ENCODE results near the gene S100A10. TPM values are rescaled to one million over a fixed set of nuclear protein-coding genes. Genes with fewer than 3 reads are reported as not detected.

S100A10 gene
- total RNA-seq: 455 and 612 TPM in 2 replicates

DNA sequence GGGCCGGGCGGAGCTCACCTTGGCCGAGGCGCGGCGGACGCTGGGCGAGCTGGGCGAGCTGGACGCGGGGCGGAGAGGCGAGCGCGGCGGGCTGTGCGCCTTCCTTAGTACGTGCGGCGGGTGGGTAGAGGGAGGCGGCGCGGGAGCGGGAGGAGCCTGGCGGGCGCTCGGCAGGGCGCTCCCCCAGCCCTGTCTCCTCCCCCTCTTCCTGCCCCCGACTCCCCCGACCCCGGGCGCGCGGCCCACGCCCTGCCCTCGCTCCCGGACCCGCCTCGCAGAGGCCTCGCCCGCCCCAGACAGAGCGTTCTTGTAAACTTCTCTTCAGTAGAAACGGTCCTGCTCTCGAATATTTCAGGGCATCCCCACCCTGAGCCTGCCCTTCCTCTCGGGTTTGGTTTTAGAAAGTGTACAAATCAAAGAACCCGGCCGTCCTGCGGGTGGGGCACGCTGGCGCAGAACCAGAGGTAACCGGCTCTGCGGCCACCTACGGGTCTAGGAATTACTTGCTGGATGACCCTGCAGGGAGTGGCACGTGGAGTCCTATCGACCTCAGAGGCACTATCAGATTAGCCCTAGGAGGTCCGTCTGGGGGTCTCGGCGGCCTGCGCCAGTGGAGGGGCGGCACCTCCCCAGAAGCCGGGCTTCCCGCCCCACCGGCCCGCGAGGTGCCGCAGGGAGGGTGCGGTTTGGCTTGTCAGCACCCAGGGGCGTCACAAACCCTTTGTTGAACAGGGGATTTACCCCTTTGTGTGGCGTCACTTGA, at the start of gene S100A10:
Gene S100A10 (minus strand): TSS at position 126 of the 763 bp plus-strand sequence. CDS start 7,629 bp downstream, outside the sequence.

GRCh38 chr1:152036267-152037216, 42.9 kb upstream of the S100A10 start, which contains the start of gene S100A11:
Gene S100A11, minus strand, starts transcription at chr1:152037004. Its CDS starts 89 bp downstream, at chr1:152036915.

Other genes starting within 250 kb of the S100A10 start
- gene MRPL9, start 230.4 kb downstream of the S100A10 start, total RNA-seq: 91.2 and 104 TPM in 2 replicates
- gene TDRKH, start 203.4 kb downstream of the S100A10 start, total RNA-seq: 2.4 and 4.8 TPM in 2 replicates
- gene LINGO4, start 188.4 kb downstream of the S100A10 start, total RNA-seq: not detected in 2 replicates
- gene RORC, start 162.1 kb downstream of the S100A10 start, total RNA-seq: not detected in 2 replicates
- under 0.01 and 0.33 TPM in 2 replicates for gene C2CD4D, start 154.0 kb downstream of the S100A10 start, total RNA-seq
- not detected in 2 replicates for gene THEM5, start 140.1 kb downstream of the S100A10 start, total RNA-seq
- gene THEM4, start 84.3 kb downstream of the S100A10 start, total RNA-seq: 8.9 and 13.3 TPM in 2 replicates
- 348 and 669 TPM in 2 replicates for gene S100A11, start 43.1 kb upstream of the S100A10 start, total RNA-seq
- not detected in 2 replicates for gene TCHHL1, start 95.2 kb upstream of the S100A10 start, total RNA-seq
- 0.11 and 0.39 TPM in 2 replicates for gene TCHH, start 121.6 kb upstream of the S100A10 start, total RNA-seq
- not detected in 2 replicates for gene RPTN, start 165.4 kb upstream of the S100A10 start, total RNA-seq
- not detected in 2 replicates for gene HRNR, start 230.3 kb upstream of the S100A10 start, total RNA-seq

Data from placental epithelial cell (primary cell).